RKO (cell line): Measurements from ENCODE around the gene TTYH1.

ENCODE experiments used
- DNase-seq: peaks from one replicate; pipeline ENCODE4 v3.0.0-alpha.2; 2016; ENCODE audit warnings: low spot score

TTYH1 gene

DNA sequence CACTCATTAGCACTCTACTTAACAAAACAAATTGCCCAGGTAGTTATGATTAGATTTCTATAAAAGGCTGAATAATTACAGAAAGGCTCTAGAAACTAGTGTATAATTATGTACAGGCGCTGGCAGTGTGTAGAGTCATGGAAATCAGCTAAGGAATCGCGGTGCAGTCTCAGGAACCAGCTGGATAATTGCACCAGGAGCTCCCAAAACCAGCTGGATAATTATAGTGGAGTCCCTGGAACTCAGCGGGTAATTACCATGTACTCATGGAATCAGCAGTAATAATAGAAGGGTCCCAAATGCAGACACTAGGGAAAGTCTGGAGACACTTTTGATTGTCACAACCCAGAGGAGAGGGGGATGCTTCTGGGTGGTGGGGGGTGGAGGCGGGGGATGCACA lies 23.2 kb upstream of the TTYH1 start:
- no peak for DNase-seq

- no peak for DNase-seq
Measured at GRCh38 chr19:54393381-54393780, 21.9 kb upstream of the TTYH1 start.

GRCh38 chr19:54395685-54396084 lies 19.6 kb upstream of the TTYH1 start:
- no peak for DNase-seq

DNA sequence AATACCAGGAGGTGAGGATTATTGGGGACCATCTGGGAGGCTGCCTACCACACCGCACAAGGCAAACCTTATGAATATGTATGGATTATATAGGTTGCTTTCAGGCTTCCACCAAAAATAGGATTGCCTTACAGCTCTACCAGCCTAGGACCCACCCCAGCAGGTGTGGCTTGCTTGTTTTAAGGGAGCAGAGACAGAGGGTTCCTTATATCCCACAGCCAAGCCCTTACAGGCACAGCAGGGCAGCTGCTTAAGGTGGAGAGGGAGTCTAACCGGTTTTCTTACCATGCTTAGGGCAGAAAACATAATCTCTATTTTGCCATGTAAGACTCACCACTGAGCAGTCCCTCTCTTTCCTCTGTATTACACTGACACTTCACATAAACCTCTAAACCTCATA lies 16.1 kb upstream of the TTYH1 start:
- no peak for DNase-seq

DNA sequence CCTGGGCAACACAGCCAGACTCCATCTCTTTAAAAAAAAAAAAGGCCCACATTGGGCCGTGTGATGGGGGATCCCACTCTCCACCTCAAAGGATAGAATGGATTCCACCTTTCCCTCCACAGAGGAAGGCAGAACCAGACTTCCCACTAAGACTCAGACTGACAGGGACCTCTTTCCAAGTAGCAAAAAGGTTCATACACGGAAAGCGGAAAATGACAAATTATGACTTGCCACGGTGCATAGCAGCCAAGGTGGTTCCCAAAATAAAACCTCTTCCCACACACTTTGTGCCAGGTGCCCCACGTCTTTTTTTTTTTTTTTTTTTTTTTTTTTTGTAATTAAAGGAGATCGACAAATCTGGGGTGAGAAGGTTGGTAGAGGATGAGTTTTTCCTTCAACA lies 14.4 kb upstream of the TTYH1 start:
- DNase-seq, result no peak

GRCh38 chr19:54403054-54403453 lies 12.2 kb upstream of the TTYH1 start:
- DNase-seq, result no peak

GRCh38 chr19:54405628-54406027 lies 9.6 kb upstream of the TTYH1 start:
- DNase-seq, result no peak

DNA sequence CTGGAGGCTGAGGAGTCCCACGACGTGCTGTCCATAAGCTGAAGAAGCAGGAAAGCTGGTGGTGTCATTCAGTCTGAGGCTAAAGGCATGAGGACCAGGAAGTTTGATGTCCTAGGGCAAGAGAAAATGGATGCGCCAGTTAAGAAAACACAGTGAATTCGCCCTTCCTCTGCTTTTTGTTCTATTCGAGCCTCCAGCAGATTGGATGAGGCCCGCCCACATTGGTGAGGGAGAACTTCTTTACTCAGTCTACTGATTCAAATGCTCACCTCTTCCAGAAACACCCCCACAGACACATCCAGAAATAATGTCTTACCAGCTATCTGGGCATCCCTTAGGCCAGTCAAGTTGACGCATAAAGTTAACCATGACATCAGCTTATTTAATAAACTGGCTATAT lies 7.5 kb upstream of the TTYH1 start:
- no peak for DNase-seq

GRCh38 chr19:54408456-54409026 lies 6.7 kb upstream of the TTYH1 start:
- DNase-seq, result no peak

- DNase-seq, result no peak
Measured at GRCh38 chr19:54411033-54411432, 4.2 kb upstream of the TTYH1 start.

DNA sequence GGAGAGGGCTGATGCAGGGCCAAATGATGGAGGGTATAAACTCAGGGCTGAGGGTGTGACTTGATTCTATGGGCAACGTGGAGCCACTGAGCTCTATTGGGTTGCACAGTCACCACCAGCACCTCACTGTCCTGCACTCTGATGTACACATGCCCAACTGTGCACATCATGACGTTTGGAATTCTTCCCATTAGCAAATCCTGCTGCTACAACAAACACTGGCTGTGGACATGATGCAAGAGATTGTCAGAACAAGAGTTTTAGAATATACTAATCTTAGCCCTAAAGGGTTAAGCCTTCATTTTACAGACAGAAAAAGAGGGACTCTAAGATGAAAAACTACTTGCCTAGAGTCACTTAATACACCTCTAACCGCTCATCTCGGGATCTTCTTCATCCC lies 2.4 kb upstream of the TTYH1 start:
- DNase-seq, result no peak

DNA sequence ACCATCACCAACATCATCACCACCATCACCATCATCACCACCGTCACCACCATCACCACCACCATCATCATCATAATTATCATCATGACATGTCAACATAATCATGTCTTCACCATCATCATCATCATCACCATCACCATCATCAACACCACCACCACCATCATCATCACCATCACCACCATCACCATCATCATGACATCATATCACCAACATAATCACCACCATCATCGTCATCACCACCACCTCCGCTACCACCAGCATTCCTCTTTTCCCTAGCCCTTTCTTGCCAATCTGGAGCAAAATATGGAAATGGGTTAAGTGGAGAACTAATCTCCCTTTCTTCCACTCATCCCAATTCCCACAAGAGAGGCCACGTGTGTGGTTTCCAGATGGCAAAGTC lies 1.1 kb upstream of the TTYH1 start:
- no peak for DNase-seq

- DNase-seq, result no peak
Measured at GRCh38 chr19:54415901-54416673, 823 bp downstream of the TTYH1 start.

DNA sequence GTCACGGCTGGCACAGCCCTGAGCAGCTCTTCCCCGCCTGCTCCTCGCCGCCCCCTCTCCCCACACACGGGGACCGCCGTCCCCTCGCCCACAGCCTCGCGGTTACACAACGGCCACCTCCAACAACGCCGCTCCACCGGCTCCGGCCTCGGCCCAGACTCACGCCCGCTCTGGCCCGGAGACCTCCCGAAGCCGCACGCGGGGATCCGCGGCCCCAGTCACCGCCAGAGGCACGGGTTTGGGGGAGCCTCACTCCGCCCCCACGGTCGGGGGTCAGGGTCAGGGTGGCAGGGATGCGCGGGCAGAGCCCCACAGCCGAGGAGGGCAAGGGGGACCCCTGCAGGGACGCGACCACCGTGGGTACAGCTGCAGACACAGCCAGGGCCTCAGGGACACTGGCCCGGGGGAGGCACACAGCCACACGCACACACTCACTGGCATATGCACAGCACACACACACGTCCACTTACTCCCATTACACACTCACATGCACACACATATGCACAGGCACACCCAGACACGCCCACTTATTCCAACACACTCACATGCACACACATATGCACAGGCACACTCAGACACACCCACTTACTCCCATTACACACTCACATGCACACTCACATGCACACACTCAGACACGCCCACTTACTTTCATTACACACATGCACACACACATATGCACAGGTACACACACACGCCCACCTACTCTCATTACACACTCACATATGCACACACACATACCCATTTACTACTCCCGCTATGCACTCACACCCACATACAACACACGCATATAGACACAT lies 1.6 kb downstream of the TTYH1 start:
- no peak for DNase-seq

- DNase-seq, result no peak
Measured at GRCh38 chr19:54418030-54418929, 3.0 kb downstream of the TTYH1 start.

DNA sequence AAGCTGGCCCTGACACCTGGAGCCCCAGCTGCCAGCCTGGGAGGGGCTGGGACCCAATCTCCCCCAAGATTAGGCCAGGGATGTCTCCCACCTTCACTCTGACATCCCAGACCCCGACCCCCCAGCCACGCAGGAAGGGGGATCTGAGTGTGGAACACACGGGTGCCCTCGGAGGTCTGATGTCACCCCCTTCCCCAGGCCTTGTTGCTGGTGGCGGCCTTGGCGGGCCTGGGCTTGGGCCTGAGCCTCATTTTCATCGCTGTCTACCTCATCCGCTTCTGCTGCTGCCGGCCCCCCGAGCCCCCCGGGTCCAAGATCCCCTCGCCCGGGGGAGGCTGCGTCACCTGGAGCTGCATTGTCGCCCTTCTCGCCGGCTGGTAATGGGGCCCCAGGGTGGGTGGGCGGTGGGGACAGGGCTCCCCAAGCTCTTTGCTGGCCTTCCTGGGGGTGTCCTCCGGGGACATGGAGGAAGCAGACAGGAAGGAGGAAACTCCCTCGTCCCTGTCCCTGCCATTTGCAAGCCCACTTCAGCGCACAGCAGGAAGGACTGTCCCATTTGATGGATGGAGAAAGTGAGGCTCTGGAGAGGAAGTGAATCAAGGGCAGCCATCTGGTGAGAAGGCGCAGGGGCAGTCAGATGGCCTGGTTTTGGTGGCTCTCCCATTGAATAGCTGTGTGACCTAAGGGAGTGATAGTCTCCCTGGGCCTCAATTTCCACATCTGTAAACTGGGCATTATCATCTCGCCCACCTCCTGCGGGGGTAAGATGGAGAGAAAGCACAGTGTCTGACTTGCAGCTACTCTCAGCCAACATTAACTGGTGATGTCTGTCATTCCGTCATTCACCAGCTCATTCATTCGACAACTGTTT lies 3.9 kb downstream of the TTYH1 start:
- no peak for DNase-seq

DNA sequence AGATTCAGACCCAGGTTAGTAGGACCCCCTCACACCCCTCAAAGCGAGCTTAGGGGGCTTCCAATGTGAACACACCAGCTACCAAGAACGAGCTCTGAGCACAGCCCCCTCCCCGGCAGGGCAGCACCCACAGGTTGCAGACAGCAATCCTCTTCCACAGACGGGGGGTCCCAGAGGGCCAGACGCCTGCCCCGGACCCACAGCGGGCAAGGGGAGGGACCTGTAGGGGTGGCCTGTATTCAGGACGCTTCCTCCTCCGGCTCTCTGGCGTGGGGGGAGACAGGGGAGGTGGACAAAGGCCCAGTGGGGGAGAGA lies 4.8 kb downstream of the TTYH1 start:
- no peak for DNase-seq

DNA sequence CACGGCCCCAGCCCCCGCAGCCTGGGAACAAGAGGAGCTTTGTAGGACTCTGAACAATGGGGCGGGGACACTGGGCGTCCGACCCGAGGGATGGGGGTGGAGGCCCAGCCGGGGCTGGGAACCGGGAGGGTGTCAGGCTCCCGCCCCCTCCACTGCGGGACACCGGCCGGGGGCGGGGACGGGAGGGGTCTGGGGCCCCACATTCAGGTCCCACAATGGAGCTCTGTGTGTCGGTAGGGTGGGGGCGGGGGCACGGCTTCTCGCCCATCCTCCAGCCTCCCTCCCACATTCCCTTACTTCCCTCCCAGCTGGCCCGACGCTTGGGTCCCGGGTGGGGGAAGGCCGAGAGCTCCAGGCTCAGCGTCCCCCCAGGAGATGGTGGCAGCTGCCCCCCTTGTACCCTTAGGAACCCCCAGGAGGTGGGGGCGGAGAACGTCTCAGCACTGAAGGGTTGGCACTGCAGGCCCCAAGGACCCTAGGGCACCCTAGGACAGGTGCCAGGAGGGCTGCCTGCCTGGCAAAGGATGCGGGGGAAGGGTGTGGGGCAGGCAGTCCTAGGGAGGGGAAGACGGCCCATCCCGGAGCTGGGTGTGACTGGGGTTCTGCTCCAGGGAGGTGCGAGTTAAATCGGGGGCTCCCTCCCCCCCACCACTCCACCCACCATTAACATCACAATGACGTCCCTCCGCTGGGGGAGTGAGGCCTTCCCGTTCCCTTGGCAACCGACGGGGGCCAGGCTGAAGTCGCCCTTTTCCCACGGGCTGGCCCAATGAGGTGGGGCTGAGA lies 5.3 kb downstream of the TTYH1 start:
- no peak for DNase-seq

DNA sequence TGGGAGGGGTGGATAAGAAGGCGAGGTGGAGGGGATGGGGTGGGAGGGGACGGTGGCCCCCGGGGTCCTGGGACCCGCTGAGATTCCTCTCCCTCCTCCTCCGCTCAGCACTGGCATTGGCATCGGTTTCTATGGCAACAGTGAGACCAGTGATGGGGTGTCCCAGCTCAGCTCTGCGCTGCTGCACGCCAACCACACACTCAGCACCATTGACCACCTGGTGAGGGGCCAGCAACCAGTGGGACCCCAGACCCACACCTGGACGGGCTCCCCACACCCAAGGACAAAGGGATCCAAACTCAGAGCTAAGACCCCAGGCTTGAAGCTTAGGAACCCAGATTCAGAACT lies 5.9 kb downstream of the TTYH1 start:
- no peak for DNase-seq

- DNase-seq, result no peak
Measured at GRCh38 chr19:54421521-54421920, 6.3 kb downstream of the TTYH1 start.

DNA sequence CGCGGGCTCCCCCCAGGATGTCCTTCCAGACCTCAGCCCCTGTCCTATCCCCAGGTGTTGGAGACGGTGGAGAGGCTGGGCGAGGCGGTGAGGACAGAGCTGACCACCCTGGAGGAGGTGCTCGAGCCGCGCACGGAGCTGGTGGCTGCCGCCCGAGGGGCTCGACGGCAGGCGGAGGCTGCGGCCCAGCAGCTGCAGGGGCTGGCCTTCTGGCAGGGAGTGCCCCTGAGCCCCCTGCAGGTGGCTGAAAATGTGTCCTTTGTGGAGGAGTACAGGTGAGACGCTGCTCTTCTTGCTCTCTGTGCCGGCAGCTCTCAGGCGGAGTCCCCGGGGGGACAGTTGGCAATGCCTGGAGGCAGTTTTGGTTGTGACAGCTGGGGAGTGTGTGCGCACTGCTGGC lies 6.9 kb downstream of the TTYH1 start:
- no peak for DNase-seq
